HG02938 (cell line): ENCODE data around the gene MED8.
A peak's percentile ranks its signal among the peaks of the same experiment; 100 is the strongest.

Source experiments
- ATAC-seq: cut with Tn5 transposase; IDR thresholded peaks from one replicate; pipeline ENCODE4 v1.9.1; 2021; ENCODE audit warnings: mild to moderate bottlenecking, moderate library complexity; ENCODE audit not compliant: unreplicated experiment

MED8 gene, protein sequence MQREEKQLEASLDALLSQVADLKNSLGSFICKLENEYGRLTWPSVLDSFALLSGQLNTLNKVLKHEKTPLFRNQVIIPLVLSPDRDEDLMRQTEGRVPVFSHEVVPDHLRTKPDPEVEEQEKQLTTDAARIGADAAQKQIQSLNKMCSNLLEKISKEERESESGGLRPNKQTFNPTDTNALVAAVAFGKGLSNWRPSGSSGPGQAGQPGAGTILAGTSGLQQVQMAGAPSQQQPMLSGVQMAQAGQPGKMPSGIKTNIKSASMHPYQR

GRCh38 chr1:43389326-43390313, at the start of gene MED8, which contains the start of gene SZT2:
Gene MED8 (minus strand): TSS chr1:43389800. CDS start chr1:43389764, 36 bp downstream.
Gene SZT2 (plus strand): TSS chr1:43389899. CDS start chr1:43389969, 70 bp downstream.
- ATAC-seq, result peak; percentile 81

DNA sequence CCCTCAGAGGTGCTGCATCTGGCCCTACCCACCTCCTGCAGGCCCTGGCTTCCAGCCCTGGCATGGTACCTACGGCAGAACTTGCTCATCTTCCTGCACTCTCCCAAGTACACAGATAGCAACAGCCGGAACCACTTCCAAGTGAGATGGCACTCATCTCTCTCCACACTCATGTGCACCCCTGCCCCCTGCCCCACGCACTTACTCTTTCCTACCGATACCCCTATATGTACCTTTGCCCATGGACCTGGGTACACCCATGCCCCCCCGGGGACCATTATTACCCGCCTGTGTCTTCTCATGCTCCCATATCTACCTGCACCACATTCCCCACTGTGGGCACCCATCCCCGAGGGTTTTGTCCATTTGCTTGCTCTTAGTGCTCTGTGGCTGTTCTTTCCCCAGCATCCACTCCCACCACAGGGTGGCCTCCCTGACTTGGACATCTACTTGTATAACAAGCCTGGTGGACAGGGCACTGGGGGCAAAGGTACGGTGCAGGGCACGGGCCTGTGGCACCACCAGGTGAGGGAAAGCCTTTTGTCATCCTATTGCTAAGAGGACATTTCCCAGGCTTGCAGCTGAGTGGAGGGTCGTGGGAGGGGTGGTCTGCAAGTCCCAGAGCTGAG, 49.5 kb upstream of the MED8 start:
- no peak for ATAC-seq

- ATAC-seq, result no peak
These were observed 49.0 kb upstream of the MED8 start for GRCh38 chr1:43438576-43438952.

GRCh38 chr1:43438006-43438405, 48.4 kb upstream of the MED8 start:
- no peak for ATAC-seq

DNA sequence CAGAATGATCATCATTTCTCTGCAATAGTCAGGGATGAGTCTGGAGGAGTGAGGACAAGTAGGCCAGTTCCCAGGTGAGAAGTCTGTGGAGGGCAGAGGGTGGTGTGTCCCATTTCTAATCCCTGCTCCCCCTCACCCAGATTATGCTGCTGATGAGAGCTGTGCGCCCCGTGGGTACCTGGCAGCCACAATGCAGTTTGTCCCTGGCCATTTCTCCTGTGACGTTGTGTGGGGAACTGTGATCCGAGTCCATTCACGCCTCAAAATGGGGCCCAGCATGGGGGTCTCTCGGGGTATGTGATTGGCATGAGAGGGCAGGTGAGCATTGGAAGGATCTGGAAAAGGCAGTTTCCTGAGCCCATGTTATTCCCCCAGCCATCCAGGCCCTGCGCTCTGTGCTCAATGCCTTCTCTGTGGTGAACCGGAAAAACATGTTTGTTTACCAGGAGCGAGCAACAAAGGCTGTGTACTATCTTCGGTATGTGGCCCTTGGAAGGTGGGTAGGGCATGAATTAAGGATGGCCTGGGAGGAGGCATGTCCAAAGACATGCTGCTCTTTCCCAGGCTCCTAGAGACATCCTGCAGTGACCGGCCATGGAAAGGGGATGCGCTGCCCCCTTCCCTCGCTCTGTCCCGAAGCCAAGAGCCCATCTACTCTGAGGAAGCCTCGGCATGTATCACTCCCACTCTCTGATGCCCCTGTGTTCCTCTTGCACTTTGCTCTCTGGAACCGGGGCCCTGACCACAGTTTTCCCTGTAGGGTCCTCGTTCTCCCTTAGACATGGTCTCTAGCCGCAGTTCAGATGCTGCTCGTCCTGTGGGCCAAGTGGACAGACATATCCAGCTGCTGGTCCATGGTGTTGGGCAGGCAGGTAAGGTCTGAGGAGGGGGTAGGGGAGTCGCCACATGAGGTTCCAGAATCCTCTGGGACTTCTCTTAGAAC, 47.7 kb upstream of the MED8 start:
- ATAC-seq, result no peak

- no peak for ATAC-seq
These were observed 46.8 kb upstream of the MED8 start for GRCh38 chr1:43436371-43436770.

- no peak for ATAC-seq
These were observed 45.8 kb upstream of the MED8 start for GRCh38 chr1:43435146-43436145.

GRCh38 chr1:43434256-43434655, 44.7 kb upstream of the MED8 start:
- ATAC-seq, result no peak

- ATAC-seq, result no peak
These were observed 43.3 kb upstream of the MED8 start for GRCh38 chr1:43432907-43433306.

GRCh38 chr1:43432171-43432860, 42.7 kb upstream of the MED8 start:
- no peak for ATAC-seq

DNA sequence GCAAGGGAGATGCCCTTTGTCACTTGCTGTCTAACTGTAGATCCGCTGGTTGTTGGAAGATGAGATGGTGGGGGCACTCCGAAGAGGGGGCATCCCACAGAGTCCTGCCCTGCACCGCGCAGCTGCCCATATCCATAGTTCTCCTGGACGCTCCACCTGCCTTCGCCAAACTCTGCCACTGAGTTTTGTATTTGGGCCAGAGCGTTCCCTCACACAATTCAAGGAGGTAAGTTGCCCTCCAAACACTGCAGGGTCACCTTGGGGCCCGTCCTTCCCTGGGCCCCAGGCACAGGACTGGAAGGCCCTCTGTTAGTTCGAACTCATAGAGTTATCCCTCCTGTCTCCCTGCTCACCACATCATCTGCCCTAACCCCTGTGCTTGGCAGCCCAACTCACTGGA, 42.1 kb upstream of the MED8 start:
- ATAC-seq, result no peak

DNA sequence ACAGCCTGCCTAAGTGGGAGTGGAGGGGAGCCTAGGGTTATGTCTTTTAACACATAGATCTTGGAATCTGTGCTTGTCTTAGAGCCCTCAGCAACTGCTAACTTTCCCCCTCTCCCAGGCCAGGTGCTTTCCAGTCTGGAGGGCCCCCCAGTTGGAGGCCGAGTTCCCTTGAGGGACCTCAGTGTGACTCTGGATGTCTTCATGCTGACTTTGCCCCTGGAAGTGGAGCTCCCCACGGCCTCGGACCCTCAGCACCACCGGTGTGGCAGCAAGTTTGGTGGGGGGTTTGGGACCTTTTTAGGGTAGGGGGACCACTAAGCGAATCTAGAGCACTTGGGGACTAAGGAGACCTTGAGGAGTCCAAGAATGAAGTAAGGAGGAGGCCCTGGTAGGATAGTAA, 41.2 kb upstream of the MED8 start:
- no peak for ATAC-seq

GRCh38 chr1:43427941-43428340, 38.3 kb upstream of the MED8 start:
- ATAC-seq, result no peak

DNA sequence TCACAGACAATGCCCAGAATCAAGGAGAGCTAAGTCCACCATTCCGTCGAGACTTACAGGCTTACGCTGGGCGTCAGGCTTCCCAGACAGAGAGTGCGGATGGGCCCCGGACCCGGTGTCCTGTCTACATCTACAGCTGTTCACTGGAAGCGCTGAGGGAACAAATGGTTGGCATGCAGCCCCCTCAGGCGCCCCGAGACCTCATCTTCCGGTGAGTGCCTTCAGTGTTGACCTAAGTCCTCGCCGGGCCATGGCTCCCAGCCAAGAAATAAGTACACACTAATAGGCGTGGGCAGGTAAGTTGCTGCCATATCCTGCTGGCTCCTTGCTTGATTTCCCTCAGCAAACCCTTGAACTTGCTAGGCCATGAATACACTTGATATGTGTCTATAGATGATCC, 37.9 kb upstream of the MED8 start:
- no peak for ATAC-seq

DNA sequence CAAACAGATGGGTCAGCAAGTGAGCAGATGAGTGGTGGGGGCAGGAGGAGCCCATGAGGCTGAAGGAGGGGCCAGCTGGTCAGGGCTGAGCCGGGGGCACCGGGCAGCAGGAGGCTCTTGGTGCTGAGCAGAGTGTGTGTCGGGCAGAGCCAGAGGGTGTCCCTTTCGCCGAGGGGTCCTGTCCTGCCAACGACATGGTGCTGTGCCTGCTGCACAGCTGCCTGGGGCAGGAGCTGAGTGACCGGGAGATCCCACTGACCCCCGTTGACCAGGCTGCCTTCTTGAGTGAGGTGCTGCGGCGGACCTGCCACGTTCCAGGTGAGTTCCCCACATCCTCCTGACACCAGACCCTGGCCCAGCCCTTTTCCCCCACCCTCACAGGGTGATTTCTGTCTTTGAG, 36.6 kb upstream of the MED8 start:
- ATAC-seq, result no peak

- no peak for ATAC-seq
These were observed 35.4 kb upstream of the MED8 start for GRCh38 chr1:43425045-43425444.

GRCh38 chr1:43423672-43424550, 34.3 kb upstream of the MED8 start:
- ATAC-seq, result no peak
